HG03565 (cell line): ENCODE measurements around the gene HOXA2.

ENCODE experiments used
- ATAC-seq: cut with Tn5 transposase; IDR thresholded peaks from one replicate; pipeline ENCODE4 v1.9.1; 2021; ENCODE audit warnings: mild to moderate bottlenecking, moderate library complexity; ENCODE audit not compliant: unreplicated experiment

Gene HOXA2

GRCh38 chr7:27102581-27103442, at the start of gene HOXA2:
TSS of gene HOXA2 (minus strand) at chr7:27102683. CDS start at chr7:27102500, 183 bp downstream.
- ATAC-seq, result no peak

DNA sequence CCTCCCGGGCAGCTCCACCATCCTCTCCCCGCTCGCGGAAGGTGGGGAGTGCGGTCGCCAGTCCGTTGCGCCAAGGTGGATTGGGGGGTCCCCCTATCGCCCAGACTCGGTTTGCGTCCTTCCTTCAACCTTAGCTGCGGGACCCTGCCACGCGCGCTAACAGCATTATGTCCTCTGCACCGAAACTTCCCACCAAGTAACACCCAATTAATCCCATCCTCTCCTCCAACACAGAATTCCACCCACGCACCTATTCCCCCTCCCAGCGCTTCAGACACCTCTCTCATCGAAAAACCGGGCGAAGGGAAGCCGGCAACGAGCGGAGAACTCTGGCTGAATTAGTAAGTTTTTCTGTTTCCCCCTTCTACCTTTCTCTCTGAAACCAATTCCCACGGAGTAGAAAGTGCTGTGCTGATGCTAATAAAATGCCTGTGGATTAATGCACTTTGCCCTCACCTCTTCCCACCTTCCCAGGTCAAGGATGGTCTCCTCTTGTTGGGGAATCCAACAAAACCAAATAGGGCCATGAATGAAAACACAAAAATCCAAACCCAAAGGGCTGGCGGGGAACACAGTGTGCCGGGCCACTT, 49.0 kb upstream of the HOXA2 start:
- no peak for ATAC-seq

GRCh38 chr7:27150568-27151340, 48.3 kb upstream of the HOXA2 start:
- peak; percentile 70 for ATAC-seq

DNA sequence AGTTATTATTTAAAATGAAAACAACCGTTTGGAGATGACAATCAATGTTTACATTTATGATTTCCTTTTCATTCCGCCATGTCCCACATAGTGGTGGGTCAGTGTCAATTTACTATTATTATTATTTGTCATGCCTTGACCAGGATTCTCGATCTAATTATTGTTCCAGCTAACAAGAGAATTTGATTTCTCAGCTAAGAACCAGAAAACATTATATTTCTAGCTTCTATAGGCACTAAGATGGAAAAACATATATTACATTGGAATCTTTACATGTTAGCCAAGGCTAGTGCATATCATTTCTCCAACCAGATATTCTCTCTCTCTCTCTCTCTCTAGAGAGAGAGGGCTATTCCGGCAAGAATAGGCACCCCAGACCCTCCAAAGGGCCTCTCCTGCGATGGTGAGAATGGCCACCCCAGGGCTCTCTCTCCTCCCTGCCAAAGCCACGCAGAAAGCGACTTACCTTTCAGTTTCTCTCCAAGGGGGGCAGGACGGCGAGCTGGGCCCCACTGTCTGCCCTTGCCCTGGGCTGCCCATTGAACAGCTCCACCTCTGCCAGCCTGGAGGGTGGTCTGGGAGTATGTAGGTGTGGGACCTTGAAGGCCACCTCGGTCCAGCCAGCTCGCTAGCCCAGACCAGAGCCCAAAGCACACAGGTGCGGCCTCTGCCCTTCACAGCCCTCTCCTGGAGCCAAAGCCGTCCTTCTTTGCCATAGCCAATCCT, 47.5 kb upstream of the HOXA2 start:
- no peak for ATAC-seq

GRCh38 chr7:27148756-27149641, 46.5 kb upstream of the HOXA2 start:
- no peak for ATAC-seq

DNA sequence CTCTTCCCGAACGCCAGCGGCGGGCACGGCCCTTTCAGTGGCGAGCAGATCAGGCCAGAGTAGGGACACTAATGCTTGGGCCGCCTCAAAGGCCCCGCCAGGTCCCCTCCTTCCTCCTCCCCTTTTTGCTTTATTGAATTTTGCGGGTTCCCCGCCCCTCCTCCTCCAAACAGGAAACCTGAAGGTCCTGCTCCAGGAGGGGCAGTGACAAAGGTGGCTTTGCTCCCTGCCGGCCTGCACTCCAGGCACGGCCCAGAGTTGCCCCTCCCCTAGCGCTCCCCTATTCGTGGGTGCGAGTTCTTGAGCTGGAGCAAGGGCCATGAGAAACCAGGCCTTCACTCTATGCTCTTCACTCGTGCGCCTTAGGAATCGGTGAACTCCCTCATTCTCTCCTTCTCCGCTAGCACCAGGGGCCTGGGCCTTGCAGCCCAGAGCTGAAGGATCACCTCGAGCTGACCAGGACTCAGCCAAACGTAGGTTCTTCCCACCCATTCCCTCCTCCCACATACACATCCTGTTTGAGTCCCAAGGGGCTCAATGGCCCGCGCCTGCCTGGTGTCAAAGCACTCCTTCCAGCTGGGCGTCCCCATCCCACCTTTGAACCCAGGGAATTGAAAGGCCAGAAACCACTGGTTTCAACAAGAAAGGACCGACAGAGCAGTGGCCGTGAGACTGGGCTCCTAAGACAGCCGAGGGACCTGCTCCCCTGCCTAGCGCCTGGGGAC, 45.7 kb upstream of the HOXA2 start:
- ATAC-seq, result no peak

DNA sequence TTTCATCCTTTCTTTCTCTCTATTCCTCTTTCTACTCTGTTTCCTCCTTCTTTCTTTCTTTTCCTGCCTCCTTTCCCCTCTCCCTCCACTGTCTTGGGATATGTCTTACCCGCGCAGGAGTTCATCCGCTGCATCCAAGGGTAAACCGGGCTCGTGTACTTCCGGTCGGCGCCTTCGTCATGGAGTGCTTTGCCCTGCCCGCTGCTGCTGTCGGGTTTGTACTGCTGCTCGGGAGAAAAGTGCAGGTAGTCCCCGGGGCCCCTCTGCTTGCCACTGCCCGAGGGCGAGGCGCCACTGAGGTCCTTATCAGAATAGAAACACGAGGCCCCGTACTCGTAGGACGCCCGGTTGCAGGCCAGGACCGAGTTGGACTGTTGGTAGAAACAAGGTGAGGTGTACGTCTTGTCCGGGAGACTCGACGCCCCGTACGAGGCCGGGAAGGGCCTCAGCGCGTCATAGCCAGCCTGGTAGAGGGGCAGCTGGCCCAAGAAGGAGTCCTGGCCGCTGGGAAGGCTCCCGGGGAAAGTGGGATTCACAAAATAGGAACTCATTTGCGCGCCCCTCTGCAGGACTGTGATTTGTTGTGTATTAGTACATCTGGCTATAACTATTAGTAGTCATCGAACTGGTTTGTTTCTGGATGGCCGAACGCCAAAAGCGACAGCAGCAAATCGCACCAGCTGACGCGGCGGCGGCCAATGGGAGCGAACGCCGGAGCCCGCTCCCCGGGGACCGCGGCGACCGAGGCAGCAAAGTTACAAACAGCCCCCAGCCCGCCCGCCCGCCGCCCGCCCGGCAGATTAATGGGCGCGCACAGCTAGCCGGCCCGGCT, 44.9 kb upstream of the HOXA2 start, which contains the start of gene HOXA6:
Gene HOXA6, minus strand, starts transcription at position 576 of the 832 bp plus-strand sequence. Its CDS starts 25 bp downstream, at position 551.
- ATAC-seq, result no peak

GRCh38 chr7:27146491-27147198, 44.2 kb upstream of the HOXA2 start:
- no peak for ATAC-seq

- no peak for ATAC-seq
Measured at GRCh38 chr7:27145914-27146412, 43.5 kb upstream of the HOXA2 start.

DNA sequence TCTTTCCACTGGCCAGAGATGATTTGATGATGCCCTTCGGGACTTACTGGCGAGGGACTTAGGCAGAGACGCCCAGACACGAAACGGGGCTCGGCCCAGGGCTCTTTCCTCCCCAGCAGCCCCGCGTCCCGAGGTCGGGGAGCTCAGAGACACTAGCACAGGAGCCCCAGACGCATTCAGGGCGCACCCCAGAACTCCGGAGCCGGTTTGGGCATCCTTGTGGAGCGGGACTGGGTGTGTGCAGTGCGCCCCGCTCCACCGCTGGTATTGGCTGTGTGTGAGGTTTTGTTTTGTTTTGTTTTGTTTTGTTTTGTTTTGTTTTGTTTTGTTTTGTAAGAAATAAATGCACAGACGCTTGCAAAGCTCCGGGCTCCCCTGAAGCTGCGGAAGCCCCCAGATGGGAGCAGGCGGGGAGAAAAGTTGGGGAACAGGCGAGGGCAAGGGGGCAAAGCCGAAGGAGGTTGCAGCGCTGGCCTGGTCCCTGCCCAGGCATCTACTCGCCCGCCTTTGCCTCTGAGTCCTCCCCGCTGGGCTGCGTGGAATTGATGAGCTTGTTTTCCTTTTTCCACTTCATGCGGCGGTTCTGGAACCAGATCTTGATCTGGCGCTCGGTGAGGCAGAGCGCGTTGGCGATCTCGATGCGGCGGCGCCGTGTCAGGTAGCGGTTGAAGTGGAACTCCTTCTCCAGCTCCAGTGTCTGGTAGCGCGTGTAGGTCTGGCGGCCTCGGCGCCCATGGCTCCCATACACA, 42.9 kb upstream of the HOXA2 start:
- ATAC-seq, result no peak

- no peak for ATAC-seq
Measured at GRCh38 chr7:27144781-27145164, 42.3 kb upstream of the HOXA2 start.

GRCh38 chr7:27143950-27144780, 41.7 kb upstream of the HOXA2 start:
- no peak for ATAC-seq

DNA sequence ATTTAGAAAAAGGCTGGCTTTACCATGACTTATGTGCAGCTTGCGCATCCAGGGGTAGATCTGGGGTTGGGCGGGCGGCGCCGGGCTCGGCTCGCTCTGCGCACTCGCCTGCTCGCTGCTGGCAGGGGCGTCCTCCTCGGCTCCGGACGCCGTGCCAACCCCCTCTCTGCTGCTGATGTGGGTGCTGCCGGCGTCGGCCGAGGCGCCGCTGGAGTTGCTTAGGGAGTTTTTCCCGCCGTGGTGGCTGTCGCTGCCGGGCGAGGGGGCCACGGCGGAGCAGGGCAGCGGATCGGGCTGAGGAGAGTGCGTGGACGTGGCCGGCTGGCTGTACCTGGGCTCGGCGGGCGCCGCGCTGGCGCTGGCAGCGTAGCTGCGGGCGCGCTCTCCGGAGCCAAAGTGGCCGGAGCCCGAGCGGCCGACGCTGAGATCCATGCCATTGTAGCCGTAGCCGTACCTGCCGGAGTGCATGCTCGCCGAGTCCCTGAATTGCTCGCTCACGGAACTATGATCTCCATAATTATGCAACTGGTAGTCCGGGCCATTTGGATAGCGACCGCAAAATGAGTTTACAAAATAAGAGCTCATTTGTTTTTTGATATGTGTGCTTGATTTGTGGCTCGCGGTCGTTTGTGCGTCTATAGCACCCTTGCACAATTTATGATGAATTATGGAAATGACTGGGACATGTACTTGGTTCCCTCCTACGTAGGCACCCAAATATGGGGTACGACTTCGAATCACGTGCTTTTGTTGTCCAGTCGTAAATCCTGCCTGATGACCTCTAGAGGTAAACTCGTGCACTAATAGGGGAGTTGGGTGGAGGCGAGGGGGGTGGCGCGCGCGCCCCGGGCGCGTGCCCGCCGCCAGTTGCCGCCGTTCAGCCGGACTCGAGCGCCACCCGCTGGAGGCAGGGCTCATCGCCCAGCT, 40.8 kb upstream of the HOXA2 start, which contains the start of gene HOXA5:
Gene HOXA5, minus strand, starts transcription at position 659 of the 927 bp plus-strand sequence. Its CDS starts 74 bp downstream, at position 585.
- ATAC-seq, result no peak

DNA sequence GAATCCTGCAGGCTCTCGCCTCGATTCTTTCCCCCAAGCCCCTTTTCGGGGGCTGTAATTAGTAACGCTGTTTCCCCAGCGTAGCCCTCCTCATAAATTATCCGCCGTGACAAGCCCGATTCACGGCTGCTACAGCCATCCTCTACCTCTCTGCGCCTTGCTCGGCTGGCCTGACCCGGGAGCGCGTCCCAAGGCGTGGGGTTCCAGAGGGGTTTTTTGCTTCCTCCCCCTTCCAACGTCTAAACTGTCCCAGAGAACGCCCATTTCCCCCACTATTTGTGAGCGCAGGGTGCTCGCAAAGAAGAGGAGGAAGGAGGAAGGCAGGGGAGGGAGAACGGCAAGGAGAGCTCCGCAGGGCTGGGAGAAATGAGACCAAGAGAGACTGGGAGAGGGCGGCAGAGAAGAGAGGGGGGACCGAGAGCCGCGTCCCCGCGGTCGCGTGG, 40.1 kb upstream of the HOXA2 start:
- no peak for ATAC-seq
